MM.1S (cell line): ENCODE measurements around the gene MTX1.

Experiments
- DNase-seq: peaks from one replicate; pipeline ENCODE4 v3.0.0-alpha.2; 2015
- H2AFZ ChIP-seq: fragments of 300-600 bp; sonication (generic); 2 replicates; pipeline ENCODE4 v1.6.0; 2016; ENCODE audit warnings: antibody characterized with exemption, low read length
- H3F3A ChIP-seq: fragments of 300-600 bp; sonication (generic); 2 replicates; pipeline ENCODE4 v1.6.1; 2016; ENCODE audit warnings: mild to moderate bottlenecking, antibody characterized with exemption, low read length, moderate library complexity, mixed read lengths; ENCODE audit not compliant: insufficient read depth
- H3K27ac ChIP-seq: fragments of 300-600 bp; sonication (generic); 2 replicates; pipeline ENCODE4 v1.5.1; 2016; ENCODE audit warnings: mild to moderate bottlenecking, low read length
- H3K27me3 ChIP-seq: fragments of 300-600 bp; sonication (generic); replicated peaks from 2 replicates; pipeline ENCODE4 v1.6.0; 2016; ENCODE audit warnings: low read length; ENCODE audit not compliant: insufficient read depth
- H3K36me3 ChIP-seq: fragments of 300-600 bp; sonication (generic); replicated peaks from 2 replicates; pipeline ENCODE4 v1.6.1; 2016; ENCODE audit warnings: mild to moderate bottlenecking, low read length, mixed read lengths; ENCODE audit not compliant: insufficient read depth
- H3K4me1 ChIP-seq: fragments of 300-600 bp; sonication (generic); 2 replicates; pipeline ENCODE4 v1.6.1; 2016; ENCODE audit warnings: low read length, mixed read lengths
- H3K4me2 ChIP-seq: fragments of 300-600 bp; sonication (generic); 2 replicates; pipeline ENCODE4 v1.6.0; 2016; ENCODE audit warnings: low read depth, low read length
- H3K4me3 ChIP-seq: fragments of 300-600 bp; sonication (generic); 2 replicates; pipeline ENCODE4 v1.5.1; 2016; ENCODE audit warnings: low read length, mixed read lengths
- H3K79me2 ChIP-seq: fragments of 300-600 bp; sonication (generic); 2 replicates; pipeline ENCODE4 v1.6.1; 2016; ENCODE audit warnings: mixed run types, low read length, mixed read lengths
- H3K9ac ChIP-seq: fragments of 300-600 bp; sonication (generic); 2 replicates; pipeline ENCODE4 v1.6.1; 2016; ENCODE audit warnings: low read length, mixed read lengths
- H3K9me2 ChIP-seq: fragments of 300-600 bp; sonication (generic); replicated peaks from 2 replicates; pipeline ENCODE4 v1.6.1; 2016; ENCODE audit warnings: mild to moderate bottlenecking, low read length, mixed read lengths; ENCODE audit not compliant: insufficient read depth
- H3K9me3 ChIP-seq: fragments of 300-600 bp; sonication (generic); replicated peaks from 2 replicates; pipeline ENCODE4 v1.6.1; 2016; ENCODE audit warnings: mild to moderate bottlenecking, low read length, mixed read lengths; ENCODE audit not compliant: insufficient read depth
- H4K20me1 ChIP-seq: fragments of 300-600 bp; sonication (generic); 2 replicates; pipeline ENCODE4 v1.6.1; 2016; ENCODE audit warnings: mild to moderate bottlenecking, low read length, moderate library complexity, mixed read lengths; ENCODE audit not compliant: insufficient read depth
- EZH2 ChIP-seq: fragments of 300-600 bp; sonication (generic); optimal IDR thresholded peaks from 2 replicates; pipeline ENCODE3; 2017; ENCODE audit warnings: low read depth, mild to moderate bottlenecking, antibody characterized with exemption, low read length, mixed read lengths
- EZH2phosphoT487 ChIP-seq: fragments of 300-600 bp; sonication (generic); IDR thresholded peaks from 2 replicates; pipeline ENCODE4 v1.6.1; 2018; ENCODE audit warnings: antibody characterized with exemption, low read length
- TF ChIP-seq, protein P1 (sequence below): fragments of 300-600 bp; sonication (generic); IDR thresholded peaks from 2 replicates; pipeline ENCODE4 v1.5.1; 2016; ENCODE audit warnings: antibody characterized with exemption, low read length, mixed read lengths

MTX1 gene

GRCh38 chr1:155182052-155182550, 26.4 kb upstream of the MTX1 start:
- no peaks in the 10 kb centered on the region for H3K9me3 ChIP-seq
- H3K4me2 ChIP-seq, result no peak overlapping the region
- no peaks in the 10 kb centered on the region for H3K36me3 ChIP-seq
- no peak overlapping the region for H3K9ac ChIP-seq
- H3K27me3 ChIP-seq, result peaks cover 50% of the 10 kb centered on the region
- H4K20me1 ChIP-seq, result no peaks in the 10 kb centered on the region
- H3K4me3 ChIP-seq, result no peak overlapping the region
- H3K9me2 ChIP-seq, result no peaks in the 10 kb centered on the region
- H3K4me1 ChIP-seq, result peaks cover 13% of the 10 kb centered on the region
- TF ChIP-seq EZH2phosphoT487, result no peak
- TF ChIP-seq, protein P1, sequence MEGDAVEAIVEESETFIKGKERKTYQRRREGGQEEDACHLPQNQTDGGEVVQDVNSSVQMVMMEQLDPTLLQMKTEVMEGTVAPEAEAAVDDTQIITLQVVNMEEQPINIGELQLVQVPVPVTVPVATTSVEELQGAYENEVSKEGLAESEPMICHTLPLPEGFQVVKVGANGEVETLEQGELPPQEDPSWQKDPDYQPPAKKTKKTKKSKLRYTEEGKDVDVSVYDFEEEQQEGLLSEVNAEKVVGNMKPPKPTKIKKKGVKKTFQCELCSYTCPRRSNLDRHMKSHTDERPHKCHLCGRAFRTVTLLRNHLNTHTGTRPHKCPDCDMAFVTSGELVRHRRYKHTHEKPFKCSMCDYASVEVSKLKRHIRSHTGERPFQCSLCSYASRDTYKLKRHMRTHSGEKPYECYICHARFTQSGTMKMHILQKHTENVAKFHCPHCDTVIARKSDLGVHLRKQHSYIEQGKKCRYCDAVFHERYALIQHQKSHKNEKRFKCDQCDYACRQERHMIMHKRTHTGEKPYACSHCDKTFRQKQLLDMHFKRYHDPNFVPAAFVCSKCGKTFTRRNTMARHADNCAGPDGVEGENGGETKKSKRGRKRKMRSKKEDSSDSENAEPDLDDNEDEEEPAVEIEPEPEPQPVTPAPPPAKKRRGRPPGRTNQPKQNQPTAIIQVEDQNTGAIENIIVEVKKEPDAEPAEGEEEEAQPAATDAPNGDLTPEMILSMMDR, result no peak
- no peak for TF ChIP-seq EZH2
- no peaks in the 10 kb centered on the region for H3K79me2 ChIP-seq
- H3K27ac ChIP-seq, result no peak overlapping the region
- H3F3A ChIP-seq, result no peaks in the 10 kb centered on the region
- H2AFZ ChIP-seq, result no peak overlapping the region
- DNase-seq, result no peak

DNA sequence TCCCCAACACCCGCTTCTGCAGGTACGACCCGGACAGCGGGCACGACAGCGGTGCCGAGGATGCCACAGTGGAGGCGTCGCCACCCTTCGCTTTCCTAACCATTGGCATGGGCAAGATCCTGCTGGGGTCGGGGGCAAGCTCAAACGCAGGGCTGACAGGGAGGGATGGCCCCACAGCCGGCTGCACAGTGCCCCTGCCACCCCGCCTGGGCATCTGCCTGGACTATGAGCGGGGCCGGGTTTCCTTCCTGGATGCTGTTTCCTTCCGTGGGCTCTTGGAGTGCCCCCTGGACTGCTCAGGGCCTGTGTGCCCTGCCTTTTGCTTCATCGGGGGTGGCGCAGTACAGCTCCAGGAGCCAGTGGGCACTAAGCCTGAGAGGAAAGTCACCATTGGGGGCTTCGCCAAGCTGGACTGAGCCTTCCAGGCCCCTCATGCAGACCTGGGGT, 24.7 kb upstream of the MTX1 start:
- Histone ChIP-seq H3F3A (no peaks in the 10 kb centered on the region), H3K27me3 (peaks cover 48% of the 10 kb centered on the region), H2AFZ (no peak overlapping the region), H3K9me3 (no peaks in the 10 kb centered on the region), H3K79me2 (no peaks in the 10 kb centered on the region), H3K36me3 (no peaks in the 10 kb centered on the region), H4K20me1 (no peaks in the 10 kb centered on the region), H3K4me1 (peaks cover 13% of the 10 kb centered on the region), H3K27ac (no peak overlapping the region), H3K9me2 (no peaks in the 10 kb centered on the region), H3K4me3 (no peak overlapping the region), H3K9ac (no peak overlapping the region), H3K4me2 (no peak overlapping the region)
- TF ChIP-seq, protein P1, result no peak
- no peak for TF ChIP-seq EZH2
- TF ChIP-seq EZH2phosphoT487, result no peak
- no peak for DNase-seq

- H2AFZ ChIP-seq, result no peak overlapping the region
- H3F3A ChIP-seq, result no peaks in the 10 kb centered on the region
- no peaks in the 10 kb centered on the region for H3K79me2 ChIP-seq
- H3K9me3 ChIP-seq, result no peaks in the 10 kb centered on the region
- H3K4me3 ChIP-seq, result no peak overlapping the region
- no peaks in the 10 kb centered on the region for H4K20me1 ChIP-seq
- H3K4me1 ChIP-seq, result peaks cover 13% of the 10 kb centered on the region
- H3K9me2 ChIP-seq, result no peaks in the 10 kb centered on the region
- peaks cover 42% of the 10 kb centered on the region for H3K27me3 ChIP-seq
- no peak overlapping the region for H3K9ac ChIP-seq
- no peak for DNase-seq
- H3K27ac ChIP-seq, result no peak overlapping the region
- H3K4me2 ChIP-seq, result no peak overlapping the region
- no peaks in the 10 kb centered on the region for H3K36me3 ChIP-seq
- TF ChIP-seq EZH2phosphoT487 (no peak), EZH2 (no peak)
- TF ChIP-seq, protein P1, result no peak
Observed at GRCh38 chr1:155184351-155184811, 24.1 kb upstream of the MTX1 start.
